Measurements from ENCODE around the gene SNRNP200.

Gene SNRNP200

GRCh38 chr2:96240341-96241038 lies 64.9 kb downstream of the SNRNP200 start:
- peaks cover 22% of the 10 kb centered on the region for H3K79me2 ChIP-seq
- H3K27ac ChIP-seq, result no peak overlapping the region
- no peak overlapping the region for H3K9ac ChIP-seq
- H2AFZ ChIP-seq, result no peak overlapping the region
- H3K4me1 ChIP-seq, result no peaks in the 10 kb centered on the region
- no peaks in the 10 kb centered on the region for H3K36me3 ChIP-seq (ENCODE audit: control insufficient read depth, insufficient read depth, low read length)
- no peaks in the 10 kb centered on the region for H3K9me3 ChIP-seq (ENCODE audit: control insufficient read depth, low read length)
- no peak for TF ChIP-seq CTCF (IDR thresholded peaks at IDR 0.05)
- no peak overlapping the region for H3K4me3 ChIP-seq (ENCODE audit: low read depth, low read length)
- H3K27me3 ChIP-seq (ENCODE audit: control insufficient read depth, insufficient read depth, low read length), result no peaks in the 10 kb centered on the region
- H3K4me2 ChIP-seq (ENCODE audit: low read length), result no peak overlapping the region

DNA sequence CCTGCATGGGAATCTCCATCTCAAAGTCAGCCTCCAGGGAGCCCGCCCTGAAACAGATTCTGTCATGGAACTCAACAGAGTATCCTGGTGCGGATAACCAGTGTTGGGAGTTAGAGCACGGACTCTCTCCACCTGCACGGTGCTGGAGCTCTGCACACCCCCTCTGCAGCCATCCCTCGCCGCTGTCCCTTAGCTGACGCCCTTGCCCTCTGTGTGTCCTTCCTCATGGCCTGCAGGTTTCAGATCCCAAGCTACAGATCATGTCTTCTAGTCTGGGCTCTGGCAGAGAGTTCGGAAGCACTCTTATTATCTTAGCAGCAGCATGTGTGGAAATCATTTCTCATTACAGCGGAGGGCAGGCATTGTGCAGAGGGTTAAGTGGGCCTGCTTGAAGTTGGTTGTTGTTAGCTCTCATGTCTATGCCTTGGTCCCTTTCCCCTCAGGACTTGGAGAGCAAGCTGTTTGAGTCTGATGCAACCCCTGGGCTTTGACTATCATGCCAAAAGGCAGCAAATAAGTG lies 65.5 kb downstream of the SNRNP200 start:
- H3K36me3 ChIP-seq (ENCODE audit: control insufficient read depth, insufficient read depth, low read length), result no peaks in the 10 kb centered on the region
- H2AFZ ChIP-seq, result no peak overlapping the region
- no peak overlapping the region for H3K4me3 ChIP-seq (ENCODE audit: low read depth, low read length)
- no peaks in the 10 kb centered on the region for H3K9me3 ChIP-seq (ENCODE audit: control insufficient read depth, low read length)
- no peaks in the 10 kb centered on the region for H3K4me1 ChIP-seq
- H3K27me3 ChIP-seq (ENCODE audit: control insufficient read depth, insufficient read depth, low read length), result no peaks in the 10 kb centered on the region
- no peak overlapping the region for H3K4me2 ChIP-seq (ENCODE audit: low read length)
- no peak overlapping the region for H3K27ac ChIP-seq
- no peak for TF ChIP-seq CTCF (IDR thresholded peaks at IDR 0.05)
- no peak overlapping the region for H3K9ac ChIP-seq
- peaks cover 19% of the 10 kb centered on the region for H3K79me2 ChIP-seq

DNA sequence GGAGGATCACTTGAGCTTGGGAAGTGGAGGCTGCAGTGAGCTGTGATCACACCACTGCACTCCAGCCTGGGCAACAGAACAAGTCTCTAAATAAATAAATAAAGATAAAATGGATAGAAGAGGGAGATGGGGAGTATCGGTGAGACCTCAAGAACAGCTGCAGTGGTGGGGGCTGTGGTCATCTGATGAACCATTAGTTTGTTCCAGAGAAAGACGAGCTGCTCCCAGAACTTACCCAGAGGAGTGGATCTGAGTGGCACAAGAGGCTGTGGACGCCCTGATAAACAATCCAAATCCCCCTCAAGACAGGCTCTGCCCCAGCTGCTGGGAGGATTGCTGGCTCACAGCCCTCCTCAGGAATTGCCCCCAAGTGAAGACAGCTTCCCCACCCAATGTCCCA lies 66.3 kb downstream of the SNRNP200 start:
- no peak for TF ChIP-seq CTCF (IDR thresholded peaks at IDR 0.05)
- no peak overlapping the region for H3K9ac ChIP-seq
- H3K27ac ChIP-seq, result no peak overlapping the region
- no peaks in the 10 kb centered on the region for H3K9me3 ChIP-seq (ENCODE audit: control insufficient read depth, low read length)
- H3K27me3 ChIP-seq (ENCODE audit: control insufficient read depth, insufficient read depth, low read length), result no peaks in the 10 kb centered on the region
- no peak overlapping the region for H2AFZ ChIP-seq
- no peaks in the 10 kb centered on the region for H3K36me3 ChIP-seq (ENCODE audit: control insufficient read depth, insufficient read depth, low read length)
- H3K79me2 ChIP-seq, result peaks cover 19% of the 10 kb centered on the region
- no peaks in the 10 kb centered on the region for H3K4me1 ChIP-seq
- H3K4me3 ChIP-seq (ENCODE audit: low read depth, low read length), result no peak overlapping the region
- H3K4me2 ChIP-seq (ENCODE audit: low read length), result no peak overlapping the region

DNA sequence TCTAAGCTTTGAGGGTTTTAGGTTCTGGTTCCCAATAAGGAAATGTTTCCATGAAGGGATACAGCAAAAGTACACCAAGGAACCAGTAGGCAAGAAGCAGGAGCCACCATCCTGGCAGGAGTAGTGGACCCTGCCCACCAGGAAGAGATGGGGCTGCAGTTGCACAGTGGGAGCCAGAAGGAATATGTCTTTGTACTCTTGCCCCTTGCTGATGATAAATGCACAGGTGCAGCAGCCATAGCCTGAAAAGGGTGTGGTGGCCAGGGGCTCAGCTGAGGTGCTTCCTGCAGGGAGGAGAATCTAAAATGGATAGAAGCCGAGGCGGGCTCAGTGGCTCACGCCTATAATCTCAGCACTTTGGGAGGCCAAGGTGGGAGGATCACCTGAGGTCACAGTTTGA lies 67.1 kb downstream of the SNRNP200 start:
- H3K27ac ChIP-seq, result no peak overlapping the region
- no peaks in the 10 kb centered on the region for H3K4me1 ChIP-seq
- H3K4me2 ChIP-seq (ENCODE audit: low read length), result no peak overlapping the region
- TF ChIP-seq CTCF (IDR thresholded peaks at IDR 0.05), result no peak
- no peak overlapping the region for H2AFZ ChIP-seq
- H3K27me3 ChIP-seq (ENCODE audit: control insufficient read depth, insufficient read depth, low read length), result no peaks in the 10 kb centered on the region
- H3K9ac ChIP-seq, result no peak overlapping the region
- H3K9me3 ChIP-seq (ENCODE audit: control insufficient read depth, low read length), result no peaks in the 10 kb centered on the region
- peaks cover 18% of the 10 kb centered on the region for H3K79me2 ChIP-seq
- H3K36me3 ChIP-seq (ENCODE audit: control insufficient read depth, insufficient read depth, low read length), result no peaks in the 10 kb centered on the region
- H3K4me3 ChIP-seq (ENCODE audit: low read depth, low read length), result no peak overlapping the region

- H3K9me3 ChIP-seq (ENCODE audit: control insufficient read depth, low read length), result no peaks in the 10 kb centered on the region
- H3K27me3 ChIP-seq (ENCODE audit: control insufficient read depth, insufficient read depth, low read length), result no peaks in the 10 kb centered on the region
- H3K27ac ChIP-seq, result no peak overlapping the region
- H3K36me3 ChIP-seq (ENCODE audit: control insufficient read depth, insufficient read depth, low read length), result no peaks in the 10 kb centered on the region
- no peak overlapping the region for H3K4me2 ChIP-seq (ENCODE audit: low read length)
- H3K9ac ChIP-seq, result no peak overlapping the region
- no peak for TF ChIP-seq CTCF (IDR thresholded peaks at IDR 0.05)
- no peak overlapping the region for H2AFZ ChIP-seq
- no peak overlapping the region for H3K4me3 ChIP-seq (ENCODE audit: low read depth, low read length)
- peaks cover 22% of the 10 kb centered on the region for H3K79me2 ChIP-seq
- no peaks in the 10 kb centered on the region for H3K4me1 ChIP-seq
These were observed 68.5 kb downstream of the SNRNP200 start for GRCh38 chr2:96236882-96237281.
